ENCODE data around the gene ZNF593OS.

DNA sequence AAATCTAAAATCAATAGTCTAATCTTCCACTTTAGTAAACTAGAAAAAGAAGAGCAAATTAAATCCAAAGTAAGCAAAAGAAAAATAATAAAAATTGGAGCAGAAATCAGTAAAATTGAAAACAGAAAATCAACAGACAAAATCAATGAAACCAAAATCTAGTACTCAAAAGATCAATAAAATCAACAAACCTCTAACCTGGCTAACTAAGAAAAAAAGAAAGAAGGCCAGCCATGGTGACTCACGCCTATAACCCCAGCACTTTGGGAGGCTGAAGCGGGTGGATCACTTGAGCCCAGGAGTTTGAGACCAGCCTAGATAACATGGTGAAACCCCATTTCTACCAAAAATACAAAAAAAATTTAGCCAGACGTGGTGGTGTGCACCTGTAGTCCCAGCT, 37.2 kb downstream of the ZNF593OS start:
- no peak for TF ChIP-seq CTCF (IDR thresholded peaks at IDR 0.05)
- TF ChIP-seq POLR2A (IDR thresholded peaks at IDR 0.05), result no peak

Data from transverse colon (tissue), 3 donors.